Keratinocyte (primary cell): ENCODE measurements around the gene PGA3.
"Not testable (repeated sequence)": the region's sequence is repeated elsewhere in the genome, so short reads cannot be mapped to it uniquely, and the experiment has no call there.

Experiments used
- EZH2 ChIP-seq: IDR thresholded peaks from one replicate; pipeline ENCODE4 v1.6.1; 2012; ENCODE audit warnings: inconsistent platforms, mild to moderate bottlenecking, low read length, moderate library complexity
- TF ChIP-seq, protein P1 (sequence below), 3 experiments: IDR thresholded peaks in 1 of 3; conservative IDR thresholded peaks in 1 of 3; optimal IDR thresholded peaks in 1 of 3; 2 replicates in 2 of 3; 3 replicates in 1 of 3; pipeline versions ENCODE3 to v1.5.1; 2011; ENCODE audit warnings: low read length in 3 of 3, mild to moderate bottlenecking in 3 of 3, moderate library complexity in 2 of 3, control low read depth in 1 of 3, inconsistent platforms in 1 of 3; ENCODE audit not compliant: insufficient read depth in 2 of 3; ENCODE audit errors: extremely low read depth in 1 of 3

DNA sequence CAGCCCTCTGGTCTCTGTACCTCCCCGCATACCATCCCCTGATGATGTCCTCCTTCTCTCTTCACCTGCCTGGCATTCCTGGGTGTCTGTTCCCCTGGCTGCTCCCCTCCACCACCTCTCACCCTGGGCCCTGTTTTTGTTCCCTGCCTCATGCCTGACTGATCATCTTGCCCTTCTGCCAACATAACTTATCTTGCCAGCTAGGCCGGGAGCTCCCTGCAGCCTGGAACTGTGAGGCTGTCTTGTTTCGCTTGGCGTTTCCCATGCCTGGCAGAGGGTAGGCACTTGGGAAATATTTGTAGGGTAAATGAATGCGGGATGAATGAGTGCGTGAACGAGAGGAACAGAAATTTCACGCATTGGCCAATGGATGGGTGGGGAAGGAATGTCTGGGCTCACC lies 45.9 kb downstream of the PGA3 start:
- TF ChIP-seq, protein P1, sequence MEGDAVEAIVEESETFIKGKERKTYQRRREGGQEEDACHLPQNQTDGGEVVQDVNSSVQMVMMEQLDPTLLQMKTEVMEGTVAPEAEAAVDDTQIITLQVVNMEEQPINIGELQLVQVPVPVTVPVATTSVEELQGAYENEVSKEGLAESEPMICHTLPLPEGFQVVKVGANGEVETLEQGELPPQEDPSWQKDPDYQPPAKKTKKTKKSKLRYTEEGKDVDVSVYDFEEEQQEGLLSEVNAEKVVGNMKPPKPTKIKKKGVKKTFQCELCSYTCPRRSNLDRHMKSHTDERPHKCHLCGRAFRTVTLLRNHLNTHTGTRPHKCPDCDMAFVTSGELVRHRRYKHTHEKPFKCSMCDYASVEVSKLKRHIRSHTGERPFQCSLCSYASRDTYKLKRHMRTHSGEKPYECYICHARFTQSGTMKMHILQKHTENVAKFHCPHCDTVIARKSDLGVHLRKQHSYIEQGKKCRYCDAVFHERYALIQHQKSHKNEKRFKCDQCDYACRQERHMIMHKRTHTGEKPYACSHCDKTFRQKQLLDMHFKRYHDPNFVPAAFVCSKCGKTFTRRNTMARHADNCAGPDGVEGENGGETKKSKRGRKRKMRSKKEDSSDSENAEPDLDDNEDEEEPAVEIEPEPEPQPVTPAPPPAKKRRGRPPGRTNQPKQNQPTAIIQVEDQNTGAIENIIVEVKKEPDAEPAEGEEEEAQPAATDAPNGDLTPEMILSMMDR (optimal IDR thresholded peaks at IDR 0.05 in 1 of 3, IDR thresholded peaks at IDR 0.05 in 1 of 3, conservative IDR thresholded peaks at IDR 0.05 in 1 of 3; ENCODE audit: extremely low read depth in 1 of 3, insufficient read depth in 2 of 3, low read length in 3 of 3) = not testable (repeated sequence)
- not testable (repeated sequence) for TF ChIP-seq EZH2
